Measurements from ENCODE around the gene ROBO1. TPM values are rescaled to one million over a fixed set of nuclear protein-coding genes. Genes with fewer than 3 reads are reported as not detected.

Gene ROBO1
- total and polyA plus RNA-seq, 2 experiments from 2014 or later = 18.8 to 31.9 TPM

- Histone ChIP-seq H3K27ac (no peak overlapping the region), H3K36me3 (ENCODE audit: low read depth) (no peaks in the 10 kb centered on the region), H2AFZ (no peak overlapping the region), H3K4me2 (ENCODE audit: unreplicated experiment) (no peak overlapping the region), H3F3A (ENCODE audit: insufficient read depth) (no peaks in the 10 kb centered on the region), H3K4me3 (no peak overlapping the region), H3K27me3 (replicated peaks; ENCODE audit: insufficient read depth) (no peaks in the 10 kb centered on the region; the same call in 1 of the 2 replicates), H4K20me1 (ENCODE audit: insufficient read depth) (no peaks in the 10 kb centered on the region), H3K9ac (no peak overlapping the region), H3K9me3 (ENCODE audit: low read depth) (no peaks in the 10 kb centered on the region), H3K79me2 (ENCODE audit: insufficient read depth) (no peaks in the 10 kb centered on the region), H3K9me2 (ENCODE audit: insufficient read depth) (no peaks in the 10 kb centered on the region), H3K4me1 (ENCODE audit: insufficient read depth) (no peaks in the 10 kb centered on the region)
- DNase-seq = peak; percentile 10
- 2 to 3% methylated on average over 3 to 4 of the region's 4 CpGs for WGBS, 2 experiments (ENCODE audit: low coverage in 1 of 2, low lambda C conversion rate in 2 of 2, missing lambda C conversion rate in 2 of 2)
- in situ Hi-C loops (cut with MboI) = no loop called here
- TF ChIP-seq EZH2 (IDR thresholded peaks at IDR 0.05; ENCODE audit: insufficient read depth, poor library complexity, severe bottlenecking) (no peak), EZH2phosphoT487 (IDR thresholded peaks at IDR 0.05; ENCODE audit: insufficient read depth, low read depth) (no peak)
Measured at GRCh38 chr3:79551997-79552396, 215.8 kb downstream of the ROBO1 start.

DNA sequence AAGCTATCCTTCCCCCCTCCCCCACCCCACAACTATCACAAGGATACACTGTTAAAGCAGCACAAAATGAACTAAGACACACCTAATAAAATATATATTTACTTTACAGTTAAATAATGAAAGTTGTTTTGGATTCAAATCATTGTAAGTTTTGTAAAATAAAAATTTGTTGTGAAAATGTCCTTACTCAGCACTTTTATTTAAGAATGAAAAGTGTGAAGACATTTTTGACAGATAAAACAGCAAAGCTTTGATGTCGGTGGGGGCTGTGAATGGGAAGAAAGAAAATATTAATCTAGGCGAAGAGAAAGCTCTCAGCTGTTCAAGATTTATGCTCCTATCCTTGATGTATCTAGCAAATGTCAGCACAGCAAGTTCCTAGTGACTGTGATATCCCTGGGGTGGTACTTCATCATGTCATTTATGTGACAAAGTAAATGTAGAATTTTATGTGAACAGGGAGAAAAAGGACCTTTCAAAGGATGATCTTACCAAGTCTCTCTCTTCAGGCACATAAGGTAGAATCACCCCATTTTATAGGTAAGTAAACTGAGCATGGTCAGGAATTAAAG is 216.4 kb downstream of the ROBO1 start:
- H3K4me2 ChIP-seq (ENCODE audit: unreplicated experiment) = no peak overlapping the region
- no peak overlapping the region for H2AFZ ChIP-seq
- H3K79me2 ChIP-seq (ENCODE audit: insufficient read depth) = no peaks in the 10 kb centered on the region
- in situ Hi-C loops (cut with MboI) = no loop called here
- no peaks in the 10 kb centered on the region for H3F3A ChIP-seq (ENCODE audit: insufficient read depth)
- DNase-seq = no peak
- no peak overlapping the region for H3K9ac ChIP-seq
- WGBS, 2 experiments (ENCODE audit: low coverage in 1 of 2, low lambda C conversion rate in 2 of 2, missing lambda C conversion rate in 2 of 2) = 22 to 39% methylated on average over 2 of the region's 2 CpGs
- TF ChIP-seq EZH2 (IDR thresholded peaks at IDR 0.05; ENCODE audit: insufficient read depth, poor library complexity, severe bottlenecking) = no peak
- no peaks in the 10 kb centered on the region for H3K4me1 ChIP-seq (ENCODE audit: insufficient read depth)
- no peak overlapping the region for H3K27ac ChIP-seq
- H3K9me2 ChIP-seq (ENCODE audit: insufficient read depth) = no peaks in the 10 kb centered on the region
- no peak overlapping the region for H3K4me3 ChIP-seq
- no peaks in the 10 kb centered on the region; the same call in 1 of the 2 replicates for H3K27me3 ChIP-seq (replicated peaks; ENCODE audit: insufficient read depth)
- no peaks in the 10 kb centered on the region for H3K9me3 ChIP-seq (ENCODE audit: low read depth)
- H4K20me1 ChIP-seq (ENCODE audit: insufficient read depth) = no peaks in the 10 kb centered on the region
- no peaks in the 10 kb centered on the region for H3K36me3 ChIP-seq (ENCODE audit: low read depth)

DNA sequence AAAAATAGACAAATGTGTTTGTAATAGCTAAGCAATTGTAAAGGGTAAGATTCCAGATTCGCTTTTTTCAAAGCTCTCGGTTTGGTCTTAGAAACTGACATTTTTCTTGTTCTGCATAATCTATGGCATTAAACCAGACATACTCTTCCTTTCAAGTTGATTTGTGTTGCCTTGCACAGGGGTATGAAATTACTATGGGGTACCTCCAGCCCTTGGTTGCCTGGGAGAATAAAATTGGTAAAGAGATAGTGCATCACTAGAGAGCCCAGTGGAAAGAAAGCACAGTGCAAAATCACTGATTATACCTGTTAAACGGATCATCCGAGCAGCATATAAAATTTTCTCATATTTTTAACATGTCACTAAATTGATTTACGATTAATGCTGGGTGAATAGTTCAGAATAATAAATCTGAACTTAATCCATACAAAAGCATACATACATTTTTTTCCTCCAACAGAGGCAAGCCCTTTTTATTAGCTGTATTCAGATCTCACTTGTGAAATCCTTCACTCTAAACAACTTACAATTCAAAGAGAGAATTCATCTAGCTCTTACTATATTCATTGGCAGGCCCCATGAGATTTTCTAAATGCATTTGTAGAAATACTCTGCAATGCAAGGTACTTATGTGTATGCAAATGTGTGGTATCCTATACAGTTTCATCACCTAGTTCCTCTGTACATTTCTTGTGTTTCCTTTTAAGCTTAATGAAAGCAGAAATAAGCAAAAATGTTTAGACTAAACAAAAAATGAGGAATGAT is 224.4 kb downstream of the ROBO1 start:
- Histone ChIP-seq H4K20me1 (ENCODE audit: insufficient read depth) (no peaks in the 10 kb centered on the region), H3K4me1 (ENCODE audit: insufficient read depth) (no peaks in the 10 kb centered on the region), H3K4me2 (ENCODE audit: unreplicated experiment) (no peak overlapping the region), H3K36me3 (ENCODE audit: low read depth) (no peaks in the 10 kb centered on the region), H3K9me3 (ENCODE audit: low read depth) (no peaks in the 10 kb centered on the region), H3K4me3 (no peak overlapping the region), H3F3A (ENCODE audit: insufficient read depth) (no peaks in the 10 kb centered on the region), H3K79me2 (ENCODE audit: insufficient read depth) (no peaks in the 10 kb centered on the region), H2AFZ (no peak overlapping the region), H3K9ac (no peak overlapping the region), H3K9me2 (ENCODE audit: insufficient read depth) (no peaks in the 10 kb centered on the region), H3K27me3 (replicated peaks; ENCODE audit: insufficient read depth) (no peaks in the 10 kb centered on the region; the same call in 1 of the 2 replicates), H3K27ac (no peak overlapping the region)
- TF ChIP-seq EZH2 (IDR thresholded peaks at IDR 0.05; ENCODE audit: insufficient read depth, poor library complexity, severe bottlenecking) (no peak), EZH2phosphoT487 (IDR thresholded peaks at IDR 0.05; ENCODE audit: insufficient read depth, low read depth) (no peak)
- DNase-seq = no peak
- in situ Hi-C loops (cut with MboI) = loop anchor here (25.0 kb wide), 1 partner anchor 1144 kb away; no protein-coding TSS in a partner anchor
- WGBS, 2 experiments (ENCODE audit: low coverage in 1 of 2, low lambda C conversion rate in 2 of 2, missing lambda C conversion rate in 2 of 2) = 1 to 5% methylated on average over 5 of the region's 5 CpGs

DNA sequence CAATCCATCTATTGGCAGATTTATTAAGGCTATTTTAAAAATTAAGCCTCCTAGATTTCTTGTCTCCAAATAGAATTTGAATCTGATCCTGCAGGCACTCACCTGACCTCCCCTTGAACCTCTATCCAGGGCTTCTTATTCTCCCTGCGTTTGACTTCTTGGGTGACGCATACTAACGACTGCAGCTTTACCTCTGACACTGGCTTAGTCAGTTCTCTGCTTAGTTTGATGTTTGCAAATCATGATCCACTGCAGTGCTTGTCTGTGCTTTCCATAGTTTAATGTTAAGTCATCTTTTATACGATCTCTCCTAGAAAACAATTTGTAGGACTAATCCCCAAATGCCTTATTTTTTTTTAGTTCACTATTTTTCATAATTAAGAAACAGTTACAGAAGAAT is 233.1 kb downstream of the ROBO1 start:
- Histone ChIP-seq H3K4me3 (no peak overlapping the region), H3K4me2 (ENCODE audit: unreplicated experiment) (no peak overlapping the region), H3K79me2 (ENCODE audit: insufficient read depth) (no peaks in the 10 kb centered on the region), H3K27ac (no peak overlapping the region), H3K9me2 (ENCODE audit: insufficient read depth) (no peaks in the 10 kb centered on the region), H3K9ac (no peak overlapping the region), H3K27me3 (replicated peaks; ENCODE audit: insufficient read depth) (0 out of 2 replicates have a peak, but pooled peaks cover 9% of the 10 kb centered on the region), H3F3A (ENCODE audit: insufficient read depth) (no peaks in the 10 kb centered on the region), H3K4me1 (ENCODE audit: insufficient read depth) (no peaks in the 10 kb centered on the region), H3K9me3 (ENCODE audit: low read depth) (no peaks in the 10 kb centered on the region), H2AFZ (no peak overlapping the region), H4K20me1 (ENCODE audit: insufficient read depth) (no peaks in the 10 kb centered on the region), H3K36me3 (ENCODE audit: low read depth) (no peaks in the 10 kb centered on the region)
- in situ Hi-C loops (cut with MboI) = loop anchor here (25.0 kb wide), 1 partner anchor 1153 kb away; no protein-coding TSS in a partner anchor
- TF ChIP-seq EZH2 (IDR thresholded peaks at IDR 0.05; ENCODE audit: insufficient read depth, poor library complexity, severe bottlenecking) = no peak
- TF ChIP-seq EZH2phosphoT487 (IDR thresholded peaks at IDR 0.05; ENCODE audit: insufficient read depth, low read depth) = no peak
- WGBS, 2 experiments (ENCODE audit: low coverage in 1 of 2, low lambda C conversion rate in 2 of 2, missing lambda C conversion rate in 2 of 2) = 32 to 37% methylated on average over 4 of the region's 4 CpGs
- peak; percentile 14 for DNase-seq
